ENCODE measurements around the gene ZC3H12C.
"Not testable (repeated sequence)": the region's sequence is repeated elsewhere in the genome, so short reads cannot be mapped to it uniquely, and the experiment has no call there.

Gene ZC3H12C

GRCh38 chr11:110186456-110186855, 93.3 kb downstream of the ZC3H12C start:
- no peak for DNase-seq

DNA sequence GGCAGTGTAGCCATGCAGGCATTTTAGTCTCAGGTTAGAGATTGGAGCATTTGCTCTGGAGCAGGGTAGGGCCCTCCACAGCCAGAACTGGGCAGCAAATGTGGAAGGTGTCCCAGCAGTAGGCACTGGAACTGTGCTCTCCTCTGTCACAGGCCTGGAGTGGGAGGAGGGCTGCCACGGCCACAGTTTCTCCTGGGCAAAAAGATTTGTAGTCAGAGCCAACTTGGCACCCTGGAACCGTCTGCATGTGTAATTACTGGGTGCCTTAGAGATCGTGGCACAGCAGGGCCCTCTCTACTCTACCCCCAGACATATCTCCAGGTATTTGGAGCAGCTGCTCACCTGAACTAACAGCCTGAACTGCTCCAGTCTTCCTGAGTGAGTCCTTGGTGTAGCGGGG, 93.7 kb downstream of the ZC3H12C start:
- DNase-seq = no peak

GRCh38 chr11:110187731-110188130, 94.5 kb downstream of the ZC3H12C start:
- no peak for DNase-seq

GRCh38 chr11:110190885-110191284, 97.7 kb downstream of the ZC3H12C start:
- no peak for DNase-seq

DNA sequence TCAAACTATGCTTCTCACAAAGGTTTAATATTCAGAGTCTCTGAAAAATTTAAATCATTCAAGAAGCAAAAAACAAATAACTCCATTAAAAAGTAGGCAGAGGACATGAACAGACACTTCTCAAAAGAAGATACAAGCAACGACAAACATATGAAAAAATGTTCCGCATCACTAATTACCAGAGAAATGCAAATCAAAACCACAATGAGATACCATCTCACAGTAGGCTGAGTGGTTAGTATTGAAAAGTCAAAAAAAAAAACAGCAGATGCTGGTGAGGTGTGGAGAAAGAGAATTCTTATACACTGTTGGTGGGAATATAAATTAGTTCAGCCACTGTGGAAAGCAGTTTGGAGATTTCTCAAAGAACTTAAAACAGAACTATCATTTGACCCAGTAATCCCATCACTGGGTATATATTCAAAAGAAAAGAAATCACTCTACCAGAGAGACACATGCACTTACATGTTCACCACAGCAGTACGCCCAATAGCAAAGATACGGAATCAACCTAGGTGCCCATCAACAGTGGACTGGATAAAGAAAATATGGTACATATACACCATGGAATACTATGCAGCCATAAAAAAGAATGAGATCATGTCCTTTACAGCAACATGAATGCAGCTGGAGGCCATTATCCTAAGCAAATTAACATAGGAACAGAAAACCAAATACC, 99.6 kb downstream of the ZC3H12C start:
- not testable (repeated sequence) for DNase-seq

GRCh38 chr11:110194211-110194766, 101.1 kb downstream of the ZC3H12C start:
- not testable (repeated sequence) for DNase-seq

DNA sequence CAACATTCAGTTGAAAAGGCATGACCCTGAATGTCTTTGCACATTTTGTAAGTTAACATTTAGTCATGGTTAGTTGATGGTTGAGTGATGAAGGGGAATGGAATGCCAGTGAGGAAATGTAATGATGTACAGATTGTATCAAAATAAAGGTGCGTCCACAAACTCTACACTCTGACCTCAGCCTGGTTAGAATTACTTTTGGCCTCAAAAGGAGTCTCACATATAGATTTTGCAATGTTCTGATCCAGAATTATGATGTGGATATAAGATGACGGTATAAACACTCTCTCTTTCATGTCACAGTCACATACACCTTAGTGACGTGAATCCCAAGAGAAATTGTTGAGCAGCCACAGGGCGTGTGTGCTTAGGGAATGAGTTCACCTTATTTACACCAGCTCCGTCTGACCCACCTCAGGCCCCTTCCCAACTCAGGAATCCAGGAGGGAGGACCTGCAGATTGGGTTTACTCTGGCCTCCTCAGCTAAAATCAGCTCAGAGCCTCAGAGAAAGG, 103.1 kb downstream of the ZC3H12C start:
- DNase-seq = no peak

DNA sequence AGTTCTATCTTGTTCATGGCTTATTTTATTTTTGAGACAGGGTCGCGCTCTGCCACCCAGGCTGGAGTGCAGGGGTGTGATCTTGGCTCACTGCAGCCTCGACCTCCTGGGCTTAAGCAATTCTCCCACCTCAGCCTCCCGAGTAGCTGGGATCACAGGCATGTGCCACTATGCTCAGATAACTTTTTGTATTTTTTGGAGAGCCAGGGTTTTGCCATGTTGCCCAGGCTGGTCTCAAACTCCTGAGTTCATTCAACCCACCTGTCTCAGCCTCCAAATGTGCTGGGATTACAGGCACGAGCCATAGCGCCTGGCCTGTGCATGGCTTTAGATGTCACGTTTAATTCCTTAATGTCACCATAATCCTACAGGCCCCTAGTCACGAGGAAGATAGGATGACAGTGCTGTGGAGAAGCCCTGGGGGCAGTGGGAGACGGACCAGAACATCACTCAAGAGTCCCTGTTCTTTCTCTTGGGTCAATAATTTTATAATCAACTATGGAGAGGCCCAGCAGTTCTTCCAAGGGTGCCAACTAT, 103.8 kb downstream of the ZC3H12C start:
- no peak for DNase-seq

DNA sequence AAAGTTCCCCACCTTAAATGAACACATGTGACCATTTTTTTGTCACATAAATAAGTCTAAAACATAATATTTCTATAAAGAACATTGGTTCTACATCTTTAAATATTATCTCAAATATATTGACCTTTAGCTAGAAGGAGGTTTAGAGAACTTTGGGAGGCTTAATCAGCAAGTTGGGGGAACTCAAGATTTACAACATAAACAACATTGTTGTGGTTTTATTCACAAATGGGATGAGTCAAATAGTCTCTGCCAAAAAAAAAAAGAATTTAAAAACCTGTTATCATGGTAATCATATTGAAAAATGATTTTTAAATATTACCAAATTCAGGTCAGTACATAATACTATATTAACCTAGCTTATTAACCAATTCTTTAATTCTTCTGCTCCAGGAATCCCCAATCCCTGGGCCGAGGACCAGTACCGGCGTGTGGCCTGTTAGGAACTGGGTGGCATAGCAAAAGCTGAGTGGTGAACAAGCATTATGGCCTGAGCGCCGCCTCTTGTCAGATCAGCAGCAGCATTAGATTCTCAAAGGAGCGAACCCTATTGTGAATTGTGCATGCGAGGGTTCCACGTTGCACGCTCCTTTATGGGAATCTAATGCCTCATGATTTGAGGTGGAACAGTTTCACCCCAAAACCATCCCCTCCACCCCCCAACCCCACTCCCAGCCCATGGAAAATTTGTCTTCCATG, 105.0 kb downstream of the ZC3H12C start:
- DNase-seq = no peak

- DNase-seq = no peak
Measured at GRCh38 chr11:110199184-110199981, 106.2 kb downstream of the ZC3H12C start.

GRCh38 chr11:110200241-110200640, 107.0 kb downstream of the ZC3H12C start:
- DNase-seq = no peak

DNA sequence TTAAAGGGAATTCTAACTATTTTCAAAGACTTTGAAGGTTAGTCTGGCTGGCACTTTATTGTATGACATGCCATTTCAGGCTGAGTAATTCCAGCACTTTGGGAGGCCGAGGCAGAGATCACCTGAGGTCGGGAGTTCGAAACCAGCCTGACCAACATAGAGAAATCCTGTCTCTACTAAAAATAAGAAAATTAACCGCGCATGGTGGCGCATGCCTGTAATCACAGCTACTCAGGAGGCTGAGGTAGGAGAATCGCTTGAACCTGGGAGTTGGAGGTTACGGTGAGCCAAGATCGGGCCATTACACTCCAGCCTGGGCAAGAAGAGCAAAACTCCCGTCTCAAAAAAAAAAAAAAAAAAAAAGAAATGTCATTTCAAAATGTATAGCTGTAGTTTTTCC, 107.6 kb downstream of the ZC3H12C start:
- DNase-seq = no peak

GRCh38 chr11:110207123-110207522, 113.9 kb downstream of the ZC3H12C start:
- DNase-seq = no peak

GRCh38 chr11:110208678-110209312, 115.6 kb downstream of the ZC3H12C start:
- not testable (repeated sequence) for DNase-seq

- DNase-seq = not testable (repeated sequence)
Measured at GRCh38 chr11:110209313-110209694, 116.1 kb downstream of the ZC3H12C start.

DNA sequence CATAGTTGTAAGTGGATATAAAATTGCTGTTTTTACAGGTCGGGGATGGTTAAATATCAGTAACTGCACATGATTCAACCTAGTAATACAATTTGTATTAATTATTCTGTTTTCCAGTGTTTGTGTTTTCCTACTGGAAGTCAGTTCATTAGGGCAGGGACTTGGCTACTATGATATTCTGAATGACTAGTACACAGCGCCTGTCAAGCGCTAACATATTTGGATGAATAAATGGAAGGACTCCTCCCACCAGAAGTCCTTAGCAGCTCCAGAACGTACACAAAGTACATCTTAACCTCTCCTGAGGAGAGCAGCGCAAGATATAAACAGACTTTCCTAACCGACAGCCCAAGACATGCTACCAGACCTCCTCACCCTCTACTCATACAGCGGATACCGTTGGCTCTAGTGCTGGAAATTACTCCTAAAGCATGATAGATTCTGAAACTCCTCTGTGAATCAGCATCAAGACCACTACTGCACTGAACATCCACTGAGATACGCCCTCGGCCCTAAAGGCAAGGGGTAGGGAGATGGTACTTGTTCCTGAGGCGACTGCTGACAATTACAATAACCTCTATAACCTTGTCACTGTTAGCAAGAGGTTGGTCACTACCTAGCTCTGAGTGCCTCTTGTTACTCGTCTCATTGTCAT, 124.2 kb downstream of the ZC3H12C start:
- no peak for DNase-seq

DNA sequence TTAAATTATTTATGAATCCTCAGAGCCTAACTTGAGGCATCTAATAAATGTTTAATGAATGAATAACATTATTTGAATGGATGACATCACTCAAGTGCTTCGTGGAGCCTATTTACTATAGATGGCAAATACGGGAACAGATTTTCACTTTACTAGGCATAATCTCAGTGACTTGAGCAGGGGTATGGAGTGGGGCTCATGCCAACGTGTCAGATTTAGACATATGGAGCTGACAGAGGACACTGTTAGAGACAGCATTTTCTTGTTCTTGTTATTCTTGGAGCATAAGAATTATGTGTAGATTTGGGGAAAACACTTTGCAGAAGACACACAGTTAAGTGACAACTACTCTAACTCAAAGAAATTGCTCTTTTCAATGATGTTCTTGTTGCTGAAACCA, 124.7 kb downstream of the ZC3H12C start:
- DNase-seq = no peak

DNA sequence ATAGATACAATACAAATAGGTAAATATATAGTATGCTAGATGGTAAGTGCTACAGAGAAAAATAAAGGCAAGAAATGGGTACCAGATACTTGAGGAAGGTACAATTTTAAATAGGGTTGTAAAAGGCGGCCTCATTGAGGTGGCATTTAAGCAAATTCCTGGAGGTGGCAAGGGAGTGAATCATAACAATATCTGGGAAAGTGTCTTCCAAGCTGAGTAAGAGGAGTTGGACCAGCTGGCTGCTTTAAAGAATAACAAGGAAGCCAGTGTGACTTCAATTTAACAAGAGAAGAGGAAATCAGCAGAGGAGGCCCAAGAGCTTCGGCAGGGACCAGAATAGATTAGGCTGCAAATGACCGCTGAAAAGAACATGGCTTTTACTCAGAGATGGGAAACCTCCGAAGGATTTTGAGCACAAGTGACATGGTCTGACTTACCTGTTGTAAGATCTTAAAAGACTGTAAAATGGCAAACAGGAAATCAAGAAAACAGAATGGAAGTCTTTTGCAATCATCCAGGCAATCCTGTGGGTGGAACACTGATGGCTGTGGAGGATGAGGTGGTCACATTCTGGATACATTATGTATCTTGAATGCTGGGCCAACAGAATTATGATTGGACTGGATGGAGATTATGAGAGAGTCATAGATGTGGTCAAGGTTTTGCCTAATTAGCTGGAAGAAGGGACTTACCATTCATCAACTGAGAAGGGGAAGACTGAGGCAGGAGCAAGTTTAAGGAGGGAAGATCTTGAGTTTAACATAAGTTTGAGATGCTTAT, 126.0 kb downstream of the ZC3H12C start:
- DNase-seq = no peak

Data from activated CD4-positive, CD25-positive, alpha-beta regulatory T cell treated with anti-CD3 and anti-CD28 coated beads, Interleukin-2, amount 50 U/mL, for 72 hours (primary cell).